Neuronal stem cell (in vitro differentiated cells): ENCODE data around the gene STX3.

Experiments used
- DNase-seq: peaks from one replicate; pipeline ENCODE4 v3.0.0-alpha.2; 2013; ENCODE audit warnings: low spot score
- H2AFZ ChIP-seq: one replicate; pipeline ENCODE4 v1.6.1; 2013; ENCODE audit warnings: mild to moderate bottlenecking, low read length, inconsistent platforms
- H2AK5ac ChIP-seq: 2 replicates; pipeline ENCODE4 v1.6.1; 2013; ENCODE audit warnings: low read depth, mild to moderate bottlenecking, inconsistent platforms, low read length, moderate library complexity, mixed read lengths
- H2BK120ac ChIP-seq: 2 replicates; pipeline ENCODE4 v1.6.1; 2013; ENCODE audit warnings: low read depth, mild to moderate bottlenecking, inconsistent platforms, low read length, moderate library complexity, mixed read lengths
- H2BK12ac ChIP-seq: one replicate; pipeline ENCODE4 v1.6.1; 2013; ENCODE audit warnings: low read length, inconsistent platforms
- H2BK15ac ChIP-seq: 2 replicates; pipeline ENCODE4 v1.6.1; 2013; ENCODE audit warnings: mild to moderate bottlenecking, low read length, inconsistent platforms, mixed read lengths
- H2BK5ac ChIP-seq: one replicate; pipeline ENCODE4 v1.6.1; 2013; ENCODE audit warnings: inconsistent platforms, mild to moderate bottlenecking, low read length, moderate library complexity
- H3K14ac ChIP-seq: one replicate; pipeline ENCODE4 v1.6.1; 2013; ENCODE audit warnings: low read length, inconsistent platforms
- H3K18ac ChIP-seq: 2 replicates; pipeline ENCODE4 v1.6.1; 2013; ENCODE audit warnings: low read length, inconsistent platforms
- H3K23ac ChIP-seq: 2 replicates; pipeline ENCODE4 v1.6.1; 2013; ENCODE audit warnings: low read depth, mild to moderate bottlenecking, mixed read lengths, low read length, inconsistent platforms; ENCODE audit not compliant: poor library complexity
- H3K27ac ChIP-seq: replicated peaks from 3 replicates; pipeline ENCODE4 v1.5.1; 2013; ENCODE audit warnings: low read length, inconsistent platforms
- H3K27me3 ChIP-seq, 3 experiments: 2 replicates each; pipeline ENCODE4 v1.6.1; 2013; ENCODE audit warnings: low read length in 3 of 3, mild to moderate bottlenecking in 2 of 3, inconsistent platforms in 1 of 3, low read depth in 1 of 3, mixed read lengths in 1 of 3, moderate library complexity in 1 of 3; ENCODE audit not compliant: control insufficient read depth in 3 of 3, insufficient read depth in 3 of 3
- H3K36me3 ChIP-seq, 2 donors: replicated peaks in 1 of 2; 2 replicates each; pipeline ENCODE4 v1.6.1; 2013; ENCODE audit warnings: low read length in 2 of 2; ENCODE audit not compliant: control insufficient read depth in 2 of 2, insufficient read depth in 2 of 2
- H3K4ac ChIP-seq: 2 replicates; pipeline ENCODE4 v1.6.1; 2013; ENCODE audit warnings: inconsistent platforms, mild to moderate bottlenecking, low read length, moderate library complexity
- H3K4me1 ChIP-seq, 2 donors: 1 replicate in 1 of 2; 2 replicates in 1 of 2; pipeline ENCODE4 v1.6.1; 2013; ENCODE audit warnings: low read length in 2 of 2, low read depth in 1 of 2; ENCODE audit not compliant: control insufficient read depth in 2 of 2, insufficient read depth in 1 of 2
- H3K4me2 ChIP-seq: one replicate; pipeline ENCODE4 v1.6.1; 2013; ENCODE audit warnings: mild to moderate bottlenecking, low read length, inconsistent platforms; ENCODE audit not compliant: insufficient read depth, poor library complexity, severe bottlenecking
- H3K4me3 ChIP-seq, 2 donors: 2 replicates each; pipeline ENCODE4 v1.5.1; 2013; ENCODE audit warnings: low read length in 2 of 2, mild to moderate bottlenecking in 2 of 2, inconsistent platforms in 1 of 2, moderate library complexity in 1 of 2
- H3K79me1 ChIP-seq: one replicate; pipeline ENCODE4 v1.6.1; 2013; ENCODE audit warnings: low read depth, mild to moderate bottlenecking, inconsistent platforms, low read length, moderate library complexity
- H3K9ac ChIP-seq: one replicate; pipeline ENCODE4 v1.6.1; 2013; ENCODE audit warnings: mild to moderate bottlenecking, low read depth, low read length, inconsistent platforms; ENCODE audit not compliant: poor library complexity
- H3K9me3 ChIP-seq, 2 donors: replicated peaks in 1 of 2; 2 replicates each; pipeline versions ENCODE3 to v1.6.1; 2013; ENCODE audit warnings: low read length in 2 of 2, mild to moderate bottlenecking in 2 of 2, inconsistent platforms in 1 of 2, low read depth in 1 of 2, mixed read lengths in 1 of 2, moderate library complexity in 1 of 2; ENCODE audit not compliant: control insufficient read depth in 2 of 2, insufficient read depth in 1 of 2
- H4K8ac ChIP-seq: one replicate; pipeline ENCODE4 v1.6.1; 2013; ENCODE audit warnings: low read depth, mild to moderate bottlenecking, inconsistent platforms, low read length, moderate library complexity
- H4K91ac ChIP-seq: one replicate; pipeline ENCODE4 v1.6.1; 2013; ENCODE audit warnings: low read length, low read depth, mild to moderate bottlenecking, inconsistent platforms; ENCODE audit not compliant: poor library complexity
- WGBS, 2 donors: extraction: QIAGEN DNeasy Blood & Tissue Kit; methylation state at CpG; one replicate each; pipeline ENCODE4 v1.1.7; 2013; ENCODE audit warnings: missing lambda C conversion rate in 2 of 2, mixed read lengths in 1 of 2; ENCODE audit not compliant: insufficient read length in 2 of 2, insufficient replicate concordance in 1 of 2; ENCODE audit errors: extremely low coverage in 2 of 2; 5-methylcytosine and 5-hydroxymethylcytosine counted together

Gene STX3

DNA sequence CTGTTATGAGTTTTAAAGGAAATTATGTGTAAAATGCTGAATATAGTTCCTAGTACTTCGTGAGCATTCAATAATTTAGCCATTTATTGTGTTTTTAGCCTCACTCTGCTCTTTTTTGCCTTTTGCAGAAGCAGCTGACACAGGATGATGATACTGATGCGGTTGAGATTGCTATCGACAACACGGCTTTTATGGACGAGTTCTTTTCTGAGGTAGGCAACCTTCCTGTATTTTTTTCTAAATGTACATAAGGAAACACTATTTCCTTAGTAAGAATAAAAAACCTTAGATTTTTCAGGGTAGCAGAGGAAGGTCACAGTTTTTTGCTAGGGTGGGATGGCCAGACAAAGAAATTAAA lies 17.9 kb downstream of the STX3 start:
- no CpG with 5 or more reads among the region's 5 CpGs for WGBS, 2 donors

DNA sequence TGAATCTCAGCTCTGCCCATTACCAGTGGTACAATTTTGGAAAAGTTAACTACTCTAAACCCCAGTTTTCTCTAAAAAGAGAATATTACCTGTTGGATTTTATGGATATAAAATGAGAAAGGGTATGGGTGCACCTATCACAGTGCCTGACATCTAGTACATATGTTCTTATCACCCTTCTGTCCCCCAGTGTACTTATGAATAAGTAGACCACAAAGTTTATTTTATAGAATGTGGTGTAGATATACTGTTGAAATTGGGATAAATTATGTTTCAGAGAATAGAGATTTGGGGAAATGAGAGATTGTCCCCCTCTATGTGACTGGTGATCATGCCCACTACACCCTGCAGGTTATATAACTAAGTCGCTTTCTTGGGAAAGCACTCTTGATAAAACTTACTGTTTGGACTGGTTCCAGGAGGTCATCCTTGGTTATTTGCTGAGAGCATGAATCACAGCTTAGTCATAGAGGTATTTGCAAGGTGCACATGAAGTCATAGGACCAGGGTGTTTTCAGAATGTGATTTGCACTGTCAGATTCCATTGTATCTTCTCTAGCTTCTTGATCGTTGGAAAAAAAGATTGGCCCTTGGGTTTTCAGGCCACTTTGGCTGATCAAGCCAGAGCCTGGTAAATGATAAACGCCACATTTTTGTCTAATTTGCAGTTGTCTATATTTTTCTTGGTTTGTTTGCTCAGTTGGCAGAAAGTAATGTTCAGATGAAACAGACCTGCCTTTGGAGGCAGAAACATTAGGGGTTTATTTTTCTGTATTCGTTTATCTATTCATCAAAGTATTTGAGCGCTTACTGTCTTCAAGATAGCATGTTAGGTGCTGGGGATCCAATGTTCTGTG lies 21.3 kb downstream of the STX3 start:
- Histone ChIP-seq H3K18ac (no peak overlapping the region), H3K4me1 (no peaks in the 10 kb centered on the region), H2BK5ac (no peak overlapping the region), H3K27me3 (peaks cover 0 to 2% (median 0%) of the 10 kb centered on the region in 3 experiments), H2AK5ac (no peak overlapping the region), H4K91ac (no peak overlapping the region), H3K14ac (no peak overlapping the region), H3K23ac (no peak overlapping the region), H3K4me2 (no peak overlapping the region), H3K36me3 (peaks cover 0 to 4% of the 10 kb centered on the region in 2 donors), H4K8ac (no peak overlapping the region), H3K4ac (no peak overlapping the region), H3K9me3 (no peaks in the 10 kb centered on the region), H2BK12ac (no peak overlapping the region), H3K9ac (no peak overlapping the region), H3K27ac (no peak overlapping the region), H3K79me1 (no peaks in the 10 kb centered on the region), H3K4me3 (no peak overlapping the region), H2BK120ac (no peak overlapping the region), H2BK15ac (no peak overlapping the region), H2AFZ (no peak overlapping the region)
- no CpG with 5 or more reads among the region's 5 CpGs for WGBS, 2 donors
- DNase-seq: no peak

More for the DNA sequence above, 17.9 kb downstream of the STX3 start:
- no peak overlapping the region for H3K9ac ChIP-seq
- no peaks in the 10 kb centered on the region for H3K79me1 ChIP-seq
- no peak overlapping the region for H3K23ac ChIP-seq
- H2BK12ac ChIP-seq: no peak overlapping the region
- H2BK15ac ChIP-seq: no peak overlapping the region
- H2BK120ac ChIP-seq: no peak overlapping the region
- no peaks in the 10 kb centered on the region for H3K27me3 ChIP-seq
- H2AFZ ChIP-seq: no peak overlapping the region
- no peak overlapping the region for H2BK5ac ChIP-seq
- peaks cover 0 to 1% of the 10 kb centered on the region in 2 donors for H3K36me3 ChIP-seq
- no peak overlapping the region for H3K14ac ChIP-seq
- no peak overlapping the region for H3K4me3 ChIP-seq
- H3K9me3 ChIP-seq: no peaks in the 10 kb centered on the region
- H3K4ac ChIP-seq: no peak overlapping the region
- H3K27ac ChIP-seq: no peak overlapping the region
- no peak overlapping the region for H3K4me2 ChIP-seq
- H3K4me1 ChIP-seq: peaks cover 0 to 4% of the 10 kb centered on the region in 2 donors
- no peak overlapping the region for H2AK5ac ChIP-seq
- H4K8ac ChIP-seq: no peak overlapping the region
- H4K91ac ChIP-seq: no peak overlapping the region
- no peak overlapping the region for H3K18ac ChIP-seq
- no peak for DNase-seq

DNA sequence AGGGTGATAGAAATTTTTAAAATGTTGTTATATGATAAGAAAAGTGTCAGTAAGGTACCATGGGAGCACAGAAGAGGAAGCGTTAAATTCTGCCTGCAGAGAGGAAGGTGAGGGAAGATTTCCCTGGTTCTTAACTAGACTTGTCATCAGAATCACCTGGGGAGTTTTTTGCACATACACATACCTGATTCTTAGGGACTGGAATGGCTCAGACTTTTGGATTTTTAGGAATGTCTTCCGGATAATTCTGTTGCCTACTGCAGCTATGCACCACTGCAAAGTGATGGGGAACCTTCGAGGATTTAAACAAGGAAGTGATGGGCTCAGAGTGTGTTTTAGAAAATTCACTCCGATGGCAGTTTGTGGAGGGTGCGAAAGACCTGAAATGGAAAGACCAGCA lies 21.9 kb downstream of the STX3 start:
- no peak overlapping the region for H2AK5ac ChIP-seq
- no peaks in the 10 kb centered on the region for H3K79me1 ChIP-seq
- no peaks in the 10 kb centered on the region for H3K4me1 ChIP-seq
- WGBS, 2 donors: no CpG with 5 or more reads among the region's 5 CpGs
- no peak overlapping the region for H2BK120ac ChIP-seq
- no peak overlapping the region for H3K4ac ChIP-seq
- no peak overlapping the region for H3K9ac ChIP-seq
- H2AFZ ChIP-seq: no peak overlapping the region
- no peaks in the 10 kb centered on the region for H3K9me3 ChIP-seq
- no peak overlapping the region for H2BK15ac ChIP-seq
- no peak overlapping the region for H3K23ac ChIP-seq
- no peak overlapping the region for H3K18ac ChIP-seq
- H3K36me3 ChIP-seq: peaks cover 0 to 4% of the 10 kb centered on the region in 2 donors
- H3K4me2 ChIP-seq: no peak overlapping the region
- peaks cover 0 to 2% (median 0%) of the 10 kb centered on the region in 3 experiments for H3K27me3 ChIP-seq
- H3K14ac ChIP-seq: no peak overlapping the region
- no peak overlapping the region for H2BK12ac ChIP-seq
- H4K91ac ChIP-seq: no peak overlapping the region
- DNase-seq: no peak
- no peak overlapping the region for H3K27ac ChIP-seq
- no peak overlapping the region for H2BK5ac ChIP-seq
- no peak overlapping the region for H3K4me3 ChIP-seq
- no peak overlapping the region for H4K8ac ChIP-seq

DNA sequence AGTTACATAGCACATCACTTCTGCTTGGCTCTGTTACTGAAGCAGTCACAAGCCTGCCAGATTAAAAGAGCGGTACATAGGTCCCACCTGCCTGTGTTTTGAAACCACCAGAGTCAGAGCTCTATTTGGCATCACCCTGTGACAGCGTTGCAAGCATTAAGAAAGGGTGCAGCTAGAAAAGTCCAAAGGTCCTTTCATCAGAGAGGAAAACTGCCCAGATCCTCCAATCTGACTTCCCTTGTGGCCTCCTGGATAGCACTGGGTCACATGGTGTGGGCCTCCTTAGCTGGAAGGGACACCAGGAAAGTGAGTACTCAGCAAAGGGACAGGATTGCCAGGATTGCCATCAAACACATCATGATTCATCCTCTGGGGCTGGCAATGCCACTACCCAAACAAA lies 22.9 kb downstream of the STX3 start:
- Histone ChIP-seq H4K8ac (no peak overlapping the region), H3K27me3 (peaks cover 0 to 2% (median 0%) of the 10 kb centered on the region in 3 experiments), H2BK5ac (no peak overlapping the region), H3K4ac (no peak overlapping the region), H3K9ac (no peak overlapping the region), H3K4me2 (no peak overlapping the region), H2AFZ (no peak overlapping the region), H3K9me3 (no peaks in the 10 kb centered on the region), H3K18ac (no peak overlapping the region), H4K91ac (no peak overlapping the region), H3K23ac (no peak overlapping the region), H2BK120ac (no peak overlapping the region), H3K79me1 (no peaks in the 10 kb centered on the region), H3K27ac (no peak overlapping the region), H3K36me3 (peaks cover 0 to 4% of the 10 kb centered on the region in 2 donors), H3K4me3 (no peak overlapping the region), H2BK12ac (no peak overlapping the region), H2BK15ac (no peak overlapping the region), H3K4me1 (no peaks in the 10 kb centered on the region), H2AK5ac (no peak overlapping the region), H3K14ac (no peak overlapping the region)
- no CpG with 5 or more reads among the region's 2 CpGs for WGBS, 2 donors
- DNase-seq: no peak
